Islet precursor cell (in vitro differentiated cells): Measurements from ENCODE around the gene RAF1.
"Not testable (repeated sequence)": the region's sequence is repeated elsewhere in the genome, so short reads cannot be mapped to it uniquely, and the experiment has no call there.

Experiments used
- DNase-seq: peaks from one replicate; pipeline ENCODE4 v3.0.0-alpha.2; 2018

Gene RAF1

DNA sequence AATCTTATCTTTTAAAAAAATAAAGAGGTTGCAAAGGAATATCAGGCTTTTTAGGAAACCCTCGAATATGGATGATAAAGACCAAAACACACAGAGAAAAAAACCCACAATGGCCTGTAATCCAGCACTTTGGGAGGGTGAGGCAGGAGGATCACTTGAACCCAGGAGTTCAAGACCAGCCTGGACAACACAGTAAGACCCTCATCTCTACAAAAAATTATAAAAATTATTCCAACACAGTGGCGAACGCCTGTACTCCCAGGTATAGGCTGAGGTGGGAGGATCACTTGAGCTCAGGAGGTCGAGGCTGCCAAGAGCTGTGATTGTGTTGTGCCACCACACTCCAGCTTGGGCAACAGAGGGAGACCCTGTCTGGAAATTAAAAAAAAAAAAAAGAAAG is 30.8 kb downstream of the RAF1 start:
- DNase-seq = no peak

- DNase-seq = no peak
Observed at GRCh38 chr3:12632523-12632922, 31.4 kb downstream of the RAF1 start.

- DNase-seq = not testable (repeated sequence)
Observed at GRCh38 chr3:12630843-12631242, 33.1 kb downstream of the RAF1 start.

- DNase-seq = peak; percentile 57
Observed at GRCh38 chr3:12630292-12630691, 33.6 kb downstream of the RAF1 start.

GRCh38 chr3:12629560-12629959 is 34.4 kb downstream of the RAF1 start:
- DNase-seq = no peak

DNA sequence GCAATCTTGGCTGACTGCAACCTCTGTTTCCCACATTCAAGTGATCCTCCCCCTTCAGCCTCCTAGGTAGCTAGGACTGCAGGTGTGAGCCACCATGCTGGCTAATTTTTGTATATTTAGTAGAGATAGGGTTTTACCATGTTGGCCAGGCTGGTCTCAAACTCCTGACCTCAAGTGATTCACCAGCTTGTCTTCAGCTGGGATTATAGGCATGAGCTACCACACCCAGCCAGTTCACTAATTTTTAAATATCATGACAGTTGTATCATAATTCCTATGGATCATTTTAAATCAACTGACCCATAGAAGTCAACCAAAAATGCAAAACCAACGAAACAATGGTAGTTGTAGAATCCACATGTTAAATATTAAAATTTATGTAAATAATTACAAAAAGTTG is 35.1 kb downstream of the RAF1 start:
- DNase-seq = no peak

- no peak for DNase-seq
Observed at GRCh38 chr3:12627370-12627769, 36.5 kb downstream of the RAF1 start.

- not testable (repeated sequence) for DNase-seq
Observed at GRCh38 chr3:12624964-12625363, 39.0 kb downstream of the RAF1 start.

GRCh38 chr3:12624056-12624455 is 39.9 kb downstream of the RAF1 start:
- DNase-seq = no peak

- no peak for DNase-seq
Observed at GRCh38 chr3:12622335-12622734, 41.6 kb downstream of the RAF1 start.

DNA sequence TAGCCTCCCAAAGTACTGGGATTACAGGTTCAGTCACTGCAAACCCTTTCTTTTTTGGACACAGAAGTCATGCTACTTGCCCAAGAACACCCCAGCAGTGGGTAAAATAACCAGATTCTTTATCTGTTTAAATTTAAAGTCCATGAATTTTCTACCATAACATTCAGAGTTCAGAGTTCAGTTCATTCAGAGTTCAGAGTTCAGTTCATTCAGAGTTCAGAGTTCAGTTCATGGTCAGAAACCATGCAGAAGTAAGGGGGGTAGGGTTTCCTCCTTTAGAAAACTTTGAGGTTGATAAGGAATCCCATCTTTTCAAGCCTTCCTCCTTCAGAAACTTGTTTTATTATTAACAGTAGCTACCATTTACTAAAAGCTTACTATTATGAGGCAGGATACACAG is 43.2 kb downstream of the RAF1 start:
- DNase-seq = no peak

GRCh38 chr3:12620305-12620704 is 43.6 kb downstream of the RAF1 start:
- no peak for DNase-seq

DNA sequence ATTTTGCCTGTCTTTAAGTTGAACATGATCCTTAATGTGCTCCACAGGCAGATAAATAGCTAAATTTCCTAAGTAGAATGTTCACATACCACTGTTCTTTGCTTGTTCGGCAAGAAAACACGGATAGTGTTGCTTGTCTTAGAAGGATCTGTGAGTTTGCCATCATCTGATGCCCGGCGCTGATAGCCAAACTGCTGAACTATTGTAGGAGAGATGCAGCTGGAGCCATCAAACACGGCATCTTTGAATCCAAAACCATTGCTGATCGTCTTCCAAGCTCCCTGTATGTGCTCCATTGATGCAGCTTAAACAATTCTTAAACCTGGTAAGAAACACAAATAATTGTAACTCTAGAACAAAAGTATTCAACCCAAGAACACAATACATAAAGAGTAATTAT is 45.5 kb downstream of the RAF1 start:
- no peak for DNase-seq

DNA sequence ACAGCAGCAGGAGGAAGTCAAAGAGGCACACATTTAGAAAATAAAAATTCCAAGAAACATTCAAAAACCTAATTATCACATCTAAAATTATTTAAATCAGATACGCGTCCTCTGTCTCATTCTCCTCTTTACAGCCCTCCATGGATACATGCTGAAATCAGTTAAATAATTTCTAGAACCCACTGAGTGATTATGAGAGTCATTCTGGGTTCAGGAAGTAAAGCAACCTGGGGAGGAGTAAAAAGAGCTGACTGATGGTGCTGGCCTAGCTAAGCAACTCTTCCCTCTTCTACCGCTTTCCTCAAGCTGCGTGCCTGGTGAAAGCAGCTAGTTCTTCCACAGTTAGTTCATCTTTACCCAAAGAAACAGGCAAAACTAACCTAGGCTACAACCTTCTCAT is 48.7 kb downstream of the RAF1 start:
- DNase-seq = no peak

DNA sequence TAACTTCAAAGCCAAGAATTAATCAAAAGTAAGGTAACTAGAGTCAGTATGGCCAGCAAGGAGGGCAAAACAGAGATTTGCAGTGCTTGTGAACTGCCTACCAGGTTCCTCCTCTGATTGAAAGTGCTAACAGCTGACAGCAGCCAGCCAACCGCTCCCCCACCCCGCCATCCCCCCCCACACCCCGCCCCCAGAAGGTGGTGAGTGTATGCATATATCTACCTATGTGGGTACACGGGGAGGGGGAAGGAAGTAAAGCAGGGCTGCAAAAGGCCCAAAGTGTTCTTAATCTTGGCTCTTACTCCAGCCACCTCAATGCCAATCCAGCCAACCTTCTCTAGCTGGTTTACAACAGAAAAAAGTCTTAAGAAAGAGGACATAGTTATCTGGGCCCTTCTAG is 50.7 kb downstream of the RAF1 start:
- DNase-seq = no peak

GRCh38 chr3:12612514-12613226 is 51.2 kb downstream of the RAF1 start:
- no peak for DNase-seq

- DNase-seq = no peak
Observed at GRCh38 chr3:12611117-12611516, 52.8 kb downstream of the RAF1 start.

DNA sequence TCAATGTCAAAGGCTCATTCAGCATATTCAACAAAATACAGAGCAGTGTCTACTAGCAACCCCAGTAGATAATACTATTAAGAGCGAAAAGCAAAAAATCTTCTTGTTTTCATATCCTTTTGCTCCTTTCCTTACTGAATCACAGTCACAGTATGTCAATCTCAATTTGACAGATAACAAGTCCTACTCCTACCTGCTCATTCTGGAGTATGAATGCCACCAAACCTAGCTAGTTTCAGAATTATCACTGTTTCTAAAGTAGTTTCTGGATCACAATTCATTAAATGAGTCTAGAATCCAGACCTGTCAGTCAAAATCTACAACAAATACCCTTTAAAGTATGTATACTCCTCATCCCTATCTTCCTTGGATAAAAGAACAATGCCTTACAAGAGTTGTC is 55.5 kb downstream of the RAF1 start:
- no peak for DNase-seq

- DNase-seq = no peak
Observed at GRCh38 chr3:12603969-12604368, 59.9 kb downstream of the RAF1 start.

GRCh38 chr3:12601072-12601471 is 62.8 kb downstream of the RAF1 start:
- DNase-seq = no peak

DNA sequence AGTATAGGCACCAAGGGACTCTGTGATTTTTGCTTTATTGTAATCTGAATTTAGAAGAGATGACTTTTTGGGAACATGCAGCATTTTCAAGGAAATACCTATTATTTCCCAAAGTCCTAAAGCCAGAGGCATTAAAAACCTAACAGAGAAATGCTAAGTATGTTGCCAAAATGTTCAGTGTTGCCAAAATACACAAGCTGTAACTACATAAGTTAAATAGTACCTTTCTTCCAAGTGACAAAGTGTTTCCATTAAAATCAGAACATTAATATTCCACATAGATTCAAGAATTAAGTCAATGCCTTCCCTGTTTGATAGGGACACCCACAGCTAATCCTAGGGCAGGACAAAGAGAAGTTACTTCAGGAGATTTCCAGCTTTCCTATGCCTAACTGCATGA is 65.0 kb downstream of the RAF1 start:
- DNase-seq = no peak

- DNase-seq = no peak
Observed at GRCh38 chr3:12593473-12593872, 70.4 kb downstream of the RAF1 start.

GRCh38 chr3:12591997-12592715 is 71.8 kb downstream of the RAF1 start:
- DNase-seq = no peak

DNA sequence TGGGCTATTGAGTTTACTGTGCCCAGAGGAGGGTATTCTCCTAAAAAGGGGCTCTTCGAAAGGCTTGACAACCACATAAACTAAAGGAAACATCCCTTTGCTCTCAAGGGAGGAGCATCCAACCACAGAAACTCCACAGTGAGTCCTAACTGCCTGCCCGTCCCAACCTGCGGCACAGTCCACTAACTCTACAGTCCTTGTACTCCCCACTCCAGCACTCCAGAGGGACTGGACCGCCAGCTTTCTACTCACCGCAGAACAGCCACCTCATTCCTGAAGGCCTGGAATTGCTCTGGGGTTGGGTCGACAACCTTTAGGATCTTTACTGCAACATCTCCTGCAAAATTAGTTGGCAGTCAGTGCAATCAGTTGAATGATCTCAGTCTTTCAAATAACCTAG is 72.5 kb downstream of the RAF1 start:
- DNase-seq = no peak

DNA sequence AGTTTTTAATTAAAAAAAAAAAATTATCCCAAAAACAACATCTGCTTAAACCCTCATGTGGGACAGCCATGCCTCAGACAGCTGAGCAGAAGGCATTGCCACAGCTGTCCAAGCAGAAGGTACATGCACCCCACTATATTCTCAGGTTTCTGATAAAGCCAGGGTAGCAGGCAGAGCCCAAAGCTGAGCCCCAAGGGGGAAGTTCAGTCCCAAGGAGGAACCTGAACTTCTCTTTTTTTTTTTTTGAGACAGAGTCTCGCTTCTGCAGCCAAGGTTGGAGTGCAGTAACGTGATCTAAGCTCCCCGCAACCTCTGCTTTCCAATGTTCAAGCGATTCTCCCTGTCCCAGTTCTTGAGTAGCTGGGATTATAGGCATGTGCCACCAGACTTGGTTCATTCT is 73.8 kb downstream of the RAF1 start:
- no peak for DNase-seq
